ENCODE data around the gene OR51E1. TPM values are rescaled to one million over a fixed set of nuclear protein-coding genes. Genes with fewer than 3 reads are reported as not detected.

OR51E1 gene
- total and polyA plus RNA-seq, 7 donors: 0.23 to 2.2 (median 0.94) TPM; not detected in 1

DNA sequence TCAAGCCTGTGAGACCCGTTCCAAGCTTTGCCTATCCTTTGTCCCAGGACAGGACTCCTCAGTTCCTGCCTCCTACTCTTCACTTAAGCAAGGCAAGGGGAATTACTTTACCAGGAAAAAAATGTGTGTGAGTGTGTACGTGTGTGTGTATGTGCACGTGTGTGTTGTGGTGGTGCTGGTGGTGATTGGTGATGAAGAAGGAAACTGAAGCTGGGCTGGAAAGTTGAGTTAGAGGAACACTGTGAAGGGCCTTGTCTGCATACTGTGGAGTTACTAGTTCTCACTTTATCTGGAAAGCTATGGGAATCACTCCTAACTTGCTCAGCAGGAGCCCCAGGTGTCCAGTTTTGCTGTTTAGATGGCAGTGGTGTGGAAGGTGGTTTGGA, 6.1 kb upstream of the OR51E1 start:
- intact Hi-C loops (cut with DNase I): loop anchor here (5.0 kb wide), 1 partner anchor 370 kb away; no protein-coding TSS in a partner anchor
- DNase-seq: no peak

DNA sequence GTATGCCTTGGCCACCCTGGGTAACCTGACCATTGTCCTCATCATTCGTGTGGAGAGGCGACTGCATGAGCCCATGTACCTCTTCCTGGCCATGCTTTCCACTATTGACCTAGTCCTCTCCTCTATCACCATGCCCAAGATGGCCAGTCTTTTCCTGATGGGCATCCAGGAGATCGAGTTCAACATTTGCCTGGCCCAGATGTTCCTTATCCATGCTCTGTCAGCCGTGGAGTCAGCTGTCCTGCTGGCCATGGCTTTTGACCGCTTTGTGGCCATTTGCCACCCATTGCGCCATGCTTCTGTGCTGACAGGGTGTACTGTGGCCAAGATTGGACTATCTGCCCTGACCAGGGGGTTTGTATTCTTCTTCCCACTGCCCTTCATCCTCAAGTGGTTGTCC, 3.9 kb upstream of the OR51E1 start:
- Histone ChIP-seq H3K4me3 (no peak overlapping the region), H3K27ac (no peak overlapping the region), H3K9me3 (no peaks in the 10 kb centered on the region), H3K4me1 (peaks cover 0 to 26% (median 17%) of the 10 kb centered on the region in 4 donors), H3K36me3 (no peaks in the 10 kb centered on the region), H3K27me3 (no peaks in the 10 kb centered on the region)
- no peak for DNase-seq
- intact Hi-C loops (cut with DNase I): loop anchor here (5.0 kb wide), 2 partner anchors 57 to 367 kb away; partner anchors contain the start of gene OR51E2
- 92% methylated on average over 6 of the region's 6 CpGs for WGBS, 2 donors
- TF ChIP-seq POLR2A (IDR thresholded peaks at IDR 0.05) (no peak), POLR2AphosphoS5 (IDR thresholded peaks at IDR 0.05) (no peak), EP300 (IDR thresholded peaks at IDR 0.05) (no peak)
- TF ChIP-seq, protein P1, sequence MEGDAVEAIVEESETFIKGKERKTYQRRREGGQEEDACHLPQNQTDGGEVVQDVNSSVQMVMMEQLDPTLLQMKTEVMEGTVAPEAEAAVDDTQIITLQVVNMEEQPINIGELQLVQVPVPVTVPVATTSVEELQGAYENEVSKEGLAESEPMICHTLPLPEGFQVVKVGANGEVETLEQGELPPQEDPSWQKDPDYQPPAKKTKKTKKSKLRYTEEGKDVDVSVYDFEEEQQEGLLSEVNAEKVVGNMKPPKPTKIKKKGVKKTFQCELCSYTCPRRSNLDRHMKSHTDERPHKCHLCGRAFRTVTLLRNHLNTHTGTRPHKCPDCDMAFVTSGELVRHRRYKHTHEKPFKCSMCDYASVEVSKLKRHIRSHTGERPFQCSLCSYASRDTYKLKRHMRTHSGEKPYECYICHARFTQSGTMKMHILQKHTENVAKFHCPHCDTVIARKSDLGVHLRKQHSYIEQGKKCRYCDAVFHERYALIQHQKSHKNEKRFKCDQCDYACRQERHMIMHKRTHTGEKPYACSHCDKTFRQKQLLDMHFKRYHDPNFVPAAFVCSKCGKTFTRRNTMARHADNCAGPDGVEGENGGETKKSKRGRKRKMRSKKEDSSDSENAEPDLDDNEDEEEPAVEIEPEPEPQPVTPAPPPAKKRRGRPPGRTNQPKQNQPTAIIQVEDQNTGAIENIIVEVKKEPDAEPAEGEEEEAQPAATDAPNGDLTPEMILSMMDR (IDR thresholded peaks at IDR 0.05): no peak

More for the DNA sequence above, 6.1 kb upstream of the OR51E1 start:
- TF ChIP-seq POLR2A (IDR thresholded peaks at IDR 0.05): no peak
- TF ChIP-seq, protein P1 (IDR thresholded peaks at IDR 0.05): no peak
- TF ChIP-seq POLR2AphosphoS5 (IDR thresholded peaks at IDR 0.05): no peak
- no peak for TF ChIP-seq EP300 (IDR thresholded peaks at IDR 0.05)
- no peak overlapping the region for H3K4me3 ChIP-seq
- no peaks in the 10 kb centered on the region for H3K36me3 ChIP-seq
- H3K27ac ChIP-seq: no peak overlapping the region
- no peaks in the 10 kb centered on the region for H3K9me3 ChIP-seq
- H3K4me1 ChIP-seq: peaks cover 0 to 12% (median 3%) of the 10 kb centered on the region in 4 donors
- 87 to 91% methylated on average over 3 of the region's 3 CpGs for WGBS, 2 donors
- no peaks in the 10 kb centered on the region for H3K27me3 ChIP-seq

DNA sequence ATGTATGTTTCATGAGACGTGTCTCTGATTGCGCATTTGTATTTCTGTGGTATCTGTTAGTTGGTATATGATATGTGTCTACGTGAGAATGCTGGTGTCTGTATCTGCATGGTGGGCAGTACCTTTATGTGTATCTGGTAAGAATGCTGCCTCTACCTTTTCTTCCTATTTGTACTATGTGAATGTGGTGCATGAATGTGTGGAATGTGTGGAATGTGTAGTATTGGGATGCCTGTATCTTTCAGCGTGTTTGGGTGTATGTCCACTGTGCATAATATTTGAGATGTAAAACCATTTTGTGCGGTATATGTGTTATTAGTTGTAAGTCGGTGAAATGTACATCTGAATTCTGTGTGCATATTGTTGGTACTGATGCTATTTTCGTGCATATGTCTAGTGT, 2.3 kb upstream of the OR51E1 start:
- Histone ChIP-seq H3K4me3 (no peak overlapping the region), H3K4me1 (peaks cover 0 to 42% (median 33%) of the 10 kb centered on the region in 4 donors), H3K36me3 (no peaks in the 10 kb centered on the region), H3K27me3 (no peaks in the 10 kb centered on the region), H3K27ac (no peak overlapping the region), H3K9me3 (no peaks in the 10 kb centered on the region)
- intact Hi-C loops (cut with DNase I): loop anchor here (5.0 kb wide), 1 partner anchor 56 kb away; the partner anchor contains the start of gene OR51E2
- WGBS, 2 donors: 90 to 91% methylated on average over 7 of the region's 7 CpGs
- TF ChIP-seq POLR2A (IDR thresholded peaks at IDR 0.05) (no peak), POLR2AphosphoS5 (IDR thresholded peaks at IDR 0.05) (no peak), EP300 (IDR thresholded peaks at IDR 0.05) (no peak)
- TF ChIP-seq, protein P1 (IDR thresholded peaks at IDR 0.05): no peak
- no peak for DNase-seq

DNA sequence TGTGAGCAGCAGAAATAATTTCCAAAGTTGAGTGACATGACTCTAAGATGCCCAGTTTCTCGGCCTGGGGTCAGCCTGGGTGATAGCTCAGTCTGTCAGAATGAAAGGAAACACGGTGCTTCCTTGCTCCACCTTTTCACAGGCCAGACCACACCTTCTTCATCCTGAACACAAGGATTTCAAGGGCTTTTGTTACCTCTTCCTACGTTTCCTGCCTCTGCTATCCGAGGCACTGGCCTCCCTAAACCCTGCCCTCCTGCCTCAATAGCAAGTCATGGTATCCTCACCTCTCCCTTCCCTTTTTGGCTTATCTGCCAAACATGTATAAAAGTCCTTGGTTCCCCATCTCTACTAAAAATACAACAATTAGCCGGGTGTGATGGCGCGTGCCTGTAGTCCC, 1.7 kb upstream of the OR51E1 start:
- no peak for TF ChIP-seq POLR2AphosphoS5 (IDR thresholded peaks at IDR 0.05)
- TF ChIP-seq, protein P1 (IDR thresholded peaks at IDR 0.05): no peak
- TF ChIP-seq POLR2A (IDR thresholded peaks at IDR 0.05): no peak
- no peak for TF ChIP-seq EP300 (IDR thresholded peaks at IDR 0.05)
- 85 to 86% methylated on average over 7 of the region's 7 CpGs for WGBS, 2 donors

DNA sequence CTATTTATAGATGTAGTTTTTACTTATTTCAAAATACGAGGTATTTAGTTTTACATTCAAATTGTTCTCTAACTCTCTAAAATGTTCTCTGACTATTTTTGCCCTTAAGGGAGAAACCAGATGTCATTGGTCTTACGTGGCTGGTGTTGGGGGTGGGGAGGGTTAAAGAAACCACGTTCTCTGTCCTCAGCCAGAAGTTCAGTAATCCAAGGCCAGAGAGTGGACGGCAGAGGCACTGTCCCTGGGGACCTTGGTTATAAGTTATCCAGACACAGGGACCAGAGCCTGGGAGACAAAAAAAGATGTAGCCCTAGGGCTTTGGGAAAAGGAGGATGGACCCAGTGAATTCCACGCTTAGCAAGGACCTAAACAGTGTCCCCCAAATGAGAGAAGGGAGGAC, 706 bp upstream of the OR51E1 start:
- Histone ChIP-seq H3K36me3 (no peaks in the 10 kb centered on the region), H3K27ac (no peak overlapping the region), H3K4me3 (no peak overlapping the region), H3K9me3 (no peaks in the 10 kb centered on the region), H3K27me3 (no peaks in the 10 kb centered on the region), H3K4me1 (peaks cover 0 to 48% (median 44%) of the 10 kb centered on the region in 4 donors)
- no peak for TF ChIP-seq POLR2AphosphoS5 (IDR thresholded peaks at IDR 0.05)
- TF ChIP-seq, protein P1 (IDR thresholded peaks at IDR 0.05): no peak
- WGBS, 2 donors: 54 to 71% methylated on average over 5 of the region's 5 CpGs
- DNase-seq: no peak
- intact Hi-C loops (cut with DNase I): loop anchor here (5.0 kb wide), 1 partner anchor 54 kb away; the partner anchor contains the start of gene OR51E2

More for the DNA sequence above, 1.7 kb upstream of the OR51E1 start:
- Histone ChIP-seq H3K4me1 (peaks cover 0 to 43% (median 36%) of the 10 kb centered on the region in 4 donors), H3K27me3 (no peaks in the 10 kb centered on the region), H3K9me3 (no peaks in the 10 kb centered on the region), H3K27ac (no peak overlapping the region), H3K4me3 (no peak overlapping the region), H3K36me3 (no peaks in the 10 kb centered on the region)
- intact Hi-C loops (cut with DNase I): loop anchor here (5.0 kb wide), 1 partner anchor 55 kb away; the partner anchor contains the start of gene OR51E2
- no peak for DNase-seq
